Erythroblast (primary cell): ENCODE data around the gene RHBDD3.

Source experiments
- DNase-seq, 2 experiments: peaks; one replicate each; lab custom pipeline; 2025; lab: John Stamatoyannopoulos, UW
- GATA1 ChIP-seq: IDR thresholded peaks from 2 replicates; pipeline ENCODE4 v1.6.1; 2011; ENCODE audit warnings: low read depth, mild to moderate bottlenecking, control low read depth, low read length, moderate library complexity
- POLR2A ChIP-seq: IDR thresholded peaks from 2 replicates; pipeline ENCODE4 v1.6.1; 2011; ENCODE audit warnings: mild to moderate bottlenecking, low read length

Gene RHBDD3

GRCh38 chr22:29267858-29268510 lies at the start of gene RHBDD3, which contains the start of gene EWSR1:
Gene RHBDD3 (minus strand): TSS chr22:29267981. CDS start chr22:29265626, 2,355 bp downstream.
Gene EWSR1 (plus strand): TSS chr22:29268268. CDS start chr22:29268337, 69 bp downstream.
- peak; percentile 92 for TF ChIP-seq POLR2A
- TF ChIP-seq GATA1: no peak
- peak; percentile 98 to 99 for DNase-seq

GRCh38 chr22:29316141-29316828 lies 48.5 kb upstream of the RHBDD3 start:
- DNase-seq: no peak
- no peak for TF ChIP-seq GATA1
- TF ChIP-seq POLR2A: no peak

- DNase-seq: peak; percentile 39 to 41
- TF ChIP-seq POLR2A (no peak), GATA1 (no peak)
Observed at GRCh38 chr22:29315286-29316140, 47.7 kb upstream of the RHBDD3 start, which contains the start of gene RASL10A. Gene RASL10A (minus strand): TSS chr22:29315697. CDS start chr22:29315246, 451 bp downstream.

GRCh38 chr22:29314537-29315285 lies 46.9 kb upstream of the RHBDD3 start:
- no peak for TF ChIP-seq POLR2A
- TF ChIP-seq GATA1: no peak
- DNase-seq: peak; percentile 45

GRCh38 chr22:29313576-29314466 lies 46.0 kb upstream of the RHBDD3 start:
- no peak for TF ChIP-seq POLR2A
- no peak for TF ChIP-seq GATA1
- DNase-seq: peak; percentile 32 to 33

GRCh38 chr22:29313126-29313575 lies 45.4 kb upstream of the RHBDD3 start:
- TF ChIP-seq POLR2A (peak; percentile 42), GATA1 (no peak)
- peak; percentile 86 to 88 for DNase-seq

GRCh38 chr22:29312218-29313125 lies 44.7 kb upstream of the RHBDD3 start:
- DNase-seq: peak in 1 of 2 experiments; percentile 37
- TF ChIP-seq GATA1 (no peak), POLR2A (no peak)

- TF ChIP-seq POLR2A (no peak), GATA1 (no peak)
Observed at GRCh38 chr22:29311464-29312217, 43.9 kb upstream of the RHBDD3 start.

GRCh38 chr22:29310863-29311339 lies 43.1 kb upstream of the RHBDD3 start:
- TF ChIP-seq POLR2A: no peak
- no peak for TF ChIP-seq GATA1
- peak; percentile 92 to 95 for DNase-seq

More at GRCh38 chr22:29311464-29312217, 43.9 kb upstream of the RHBDD3 start:
- no peak for DNase-seq

GRCh38 chr22:29310065-29310862 lies 42.5 kb upstream of the RHBDD3 start:
- TF ChIP-seq GATA1 (no peak), POLR2A (no peak)
- DNase-seq: peak in 1 of 2 experiments; percentile 45
